Spinal cord (tissue), 10 donors: ENCODE measurements around the gene TAF5L. TPM values are rescaled to one million over a fixed set of nuclear protein-coding genes. Genes with fewer than 3 reads are reported as not detected.
A peak's percentile ranks its signal among the peaks of the same experiment; 100 is the strongest.
"Not testable (repeated sequence)": the region's sequence is repeated elsewhere in the genome, so short reads cannot be mapped to it uniquely, and the experiment has no call there.

ENCODE experiments used
- DNase-seq, 6 donors: peaks; one replicate each; pipeline versions ENCODE4 v3.0.0 to v3.0.0-alpha.2; 2013 to 2015; ENCODE audit warnings: low spot score in 6 of 6, low read depth in 4 of 6
- H3K27ac ChIP-seq: one replicate; pipeline ENCODE4 v1.5.1; 2013; ENCODE audit warnings: low read depth, low read length, control low read depth
- H3K27me3 ChIP-seq: one replicate; pipeline ENCODE4 v1.6.1; 2013; ENCODE audit warnings: low read length; ENCODE audit not compliant: control insufficient read depth, insufficient read depth
- H3K36me3 ChIP-seq: one replicate; pipeline ENCODE4 v1.6.1; 2013; ENCODE audit warnings: low read length; ENCODE audit not compliant: control insufficient read depth, insufficient read depth
- H3K4me1 ChIP-seq: one replicate; pipeline ENCODE4 v1.6.1; 2013; ENCODE audit warnings: low read length; ENCODE audit not compliant: control insufficient read depth, insufficient read depth
- H3K4me3 ChIP-seq: one replicate; pipeline ENCODE4 v1.5.1; 2013; ENCODE audit warnings: low read depth, low read length, control low read depth
- H3K9me3 ChIP-seq: one replicate; pipeline ENCODE4 v1.6.1; 2013; ENCODE audit warnings: low read length; ENCODE audit not compliant: control insufficient read depth, insufficient read depth
- WGBS: methylation state at CpG from one replicate; pipeline ENCODE4 v1.1.5; 2013; ENCODE audit warnings: missing lambda C conversion rate; ENCODE audit not compliant: insufficient coverage; 5-methylcytosine and 5-hydroxymethylcytosine counted together
- polyA plus RNA-seq, 2 donors: library from polyadenylated mRNA; unstranded; fragments of 120-200 nt; gene quantifications; one replicate each; pipeline ENCODE4 v1.2.1, GENCODE V29; 2013; ENCODE audit not compliant: insufficient read length in 2 of 2
- total RNA-seq, 2 donors: library from RNA; depleted of rRNA in 1 of 2; stranded (reverse); fragments of 120-200 nt in 1 of 2; fragments of >200 nt in 1 of 2; gene quantifications; one replicate each; pipeline versions ENCODE4 v1.2.3 to v1.2.4, GENCODE V29; 2013 to 2014
- donor health status: healthy.

The TAF5L gene
- total and polyA plus RNA-seq, 4 donors: 14.3 to 18.0 (median 16.9) TPM

GRCh38 chr1:229596925-229597699, 28.8 kb downstream of the TAF5L start:
- DNase-seq: no peak
- Histone ChIP-seq H3K4me3 (no peak overlapping the region), H3K27ac (no peak overlapping the region), H3K4me1 (no peaks in the 10 kb centered on the region), H3K36me3 (peaks cover 23% of the 10 kb centered on the region), H3K9me3 (no peaks in the 10 kb centered on the region), H3K27me3 (no peaks in the 10 kb centered on the region)
- 93% methylated on average over 4 of the region's 7 CpGs for WGBS

DNA sequence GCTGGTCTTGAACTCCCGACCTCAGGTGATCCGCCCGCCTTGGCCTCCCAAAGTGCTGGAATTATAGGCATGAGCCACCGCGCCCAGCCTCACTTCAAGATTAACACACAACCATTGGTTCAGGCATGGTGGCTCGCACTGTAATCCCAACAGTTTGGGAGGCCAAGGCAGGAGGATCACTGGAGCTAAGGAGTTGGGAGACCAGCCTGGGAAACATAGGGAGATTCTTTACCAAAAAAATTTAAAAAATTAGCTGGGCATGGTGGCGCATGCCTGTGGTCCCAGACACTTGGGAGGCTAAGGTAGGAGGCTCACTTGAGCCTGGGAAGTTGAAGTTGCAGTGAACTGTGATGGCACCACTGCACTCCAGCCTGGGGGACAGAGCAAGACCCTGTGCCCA, 30.0 kb downstream of the TAF5L start:
- H3K27ac ChIP-seq, DNase-seq, H3K4me1 ChIP-seq, H3K27me3 ChIP-seq, H3K4me3 ChIP-seq, H3K9me3 ChIP-seq: not testable (repeated sequence)
- 100% methylated on average over 2 of the region's 7 CpGs for WGBS
- peaks cover 18% of the 10 kb centered on the region for H3K36me3 ChIP-seq

- Histone ChIP-seq H3K27ac (no peak overlapping the region), H3K27me3 (no peaks in the 10 kb centered on the region), H3K4me1 (no peaks in the 10 kb centered on the region), H3K9me3 (no peaks in the 10 kb centered on the region), H3K4me3 (no peak overlapping the region), H3K36me3 (peaks cover 18% of the 10 kb centered on the region)
- no peak for DNase-seq
- 92% methylated on average over 34 of the region's 34 CpGs for WGBS
Measured at GRCh38 chr1:229594227-229595008, 31.5 kb downstream of the TAF5L start.

DNA sequence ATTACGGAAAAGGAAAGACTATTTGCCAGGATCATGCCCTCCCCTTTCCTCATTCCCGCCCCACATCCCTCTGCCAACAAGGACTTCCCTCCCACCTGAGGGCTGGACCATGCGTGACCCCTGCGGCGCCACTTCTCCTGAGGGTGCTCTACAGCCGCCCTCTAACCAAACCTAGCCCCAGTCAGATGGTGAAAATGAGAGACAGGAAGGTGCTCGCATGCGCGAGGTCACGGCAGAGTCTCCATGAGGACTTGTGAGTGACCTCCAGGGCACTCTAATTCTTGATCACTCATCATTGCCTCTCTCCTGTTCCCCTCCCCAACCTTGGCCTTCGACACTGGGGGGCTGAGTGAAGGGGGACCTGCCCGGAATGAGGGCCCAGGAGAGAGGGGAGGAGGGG, 32.1 kb downstream of the TAF5L start:
- 95% methylated on average over 3 of the region's 12 CpGs for WGBS
- Histone ChIP-seq H3K9me3 (no peaks in the 10 kb centered on the region), H3K27me3 (no peaks in the 10 kb centered on the region), H3K27ac (no peak overlapping the region), H3K4me3 (no peak overlapping the region), H3K4me1 (no peaks in the 10 kb centered on the region), H3K36me3 (peaks cover 18% of the 10 kb centered on the region)
- DNase-seq: no peak

DNA sequence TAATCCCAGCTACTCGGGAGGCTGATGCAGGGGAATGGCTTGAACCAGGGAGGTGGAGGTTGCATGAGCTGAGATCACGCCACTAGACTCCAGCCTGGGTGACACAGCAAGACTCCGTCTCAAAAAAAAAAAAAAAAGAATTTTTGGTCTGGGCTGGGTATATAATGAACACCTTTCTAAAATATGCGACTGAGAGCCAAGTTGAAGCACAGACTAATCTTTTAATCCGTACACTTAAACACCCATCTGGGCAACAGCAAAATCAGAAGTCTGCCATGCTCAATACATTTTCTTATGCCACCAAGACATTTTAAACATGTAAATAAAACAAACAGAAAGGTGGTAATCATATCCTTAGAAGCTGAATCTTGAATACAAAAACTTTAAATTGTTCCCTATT, 35.8 kb downstream of the TAF5L start:
- Histone ChIP-seq H3K27ac (no peak overlapping the region), H3K36me3 (peaks cover 18% of the 10 kb centered on the region), H3K4me1 (no peaks in the 10 kb centered on the region), H3K4me3 (no peak overlapping the region), H3K9me3 (no peaks in the 10 kb centered on the region), H3K27me3 (no peaks in the 10 kb centered on the region)
- DNase-seq: no peak
- WGBS: no CpG with 5 or more reads among the region's 5 CpGs

GRCh38 chr1:229585338-229585737, 40.6 kb downstream of the TAF5L start:
- no peaks in the 10 kb centered on the region for H3K9me3 ChIP-seq
- no CpG with 5 or more reads among the region's 2 CpGs for WGBS
- no peak for DNase-seq
- peaks cover 6% of the 10 kb centered on the region for H3K4me1 ChIP-seq
- H3K27me3 ChIP-seq: no peaks in the 10 kb centered on the region
- peaks cover 3% of the 10 kb centered on the region for H3K36me3 ChIP-seq
- no peak overlapping the region for H3K27ac ChIP-seq
- no peak overlapping the region for H3K4me3 ChIP-seq

- Histone ChIP-seq H3K36me3 (no peaks in the 10 kb centered on the region), H3K4me3 (no peak overlapping the region), H3K4me1 (peaks cover 21% of the 10 kb centered on the region), H3K27ac (no peak overlapping the region), H3K27me3 (no peaks in the 10 kb centered on the region), H3K9me3 (no peaks in the 10 kb centered on the region)
- DNase-seq: no peak
- WGBS: 85% methylated on average over 2 of the region's 4 CpGs
Measured at GRCh38 chr1:229582715-229583114, 43.2 kb downstream of the TAF5L start.

GRCh38 chr1:229582011-229582694, 43.8 kb downstream of the TAF5L start:
- Histone ChIP-seq H3K4me3 (no peak overlapping the region), H3K9me3 (no peaks in the 10 kb centered on the region), H3K4me1 (peaks cover 21% of the 10 kb centered on the region), H3K36me3 (no peaks in the 10 kb centered on the region), H3K27me3 (no peaks in the 10 kb centered on the region), H3K27ac (no peak overlapping the region)
- 43% methylated on average over 7 of the region's 11 CpGs for WGBS
- peak in 2 of 6 donors; percentile 53 to 68 for DNase-seq

DNA sequence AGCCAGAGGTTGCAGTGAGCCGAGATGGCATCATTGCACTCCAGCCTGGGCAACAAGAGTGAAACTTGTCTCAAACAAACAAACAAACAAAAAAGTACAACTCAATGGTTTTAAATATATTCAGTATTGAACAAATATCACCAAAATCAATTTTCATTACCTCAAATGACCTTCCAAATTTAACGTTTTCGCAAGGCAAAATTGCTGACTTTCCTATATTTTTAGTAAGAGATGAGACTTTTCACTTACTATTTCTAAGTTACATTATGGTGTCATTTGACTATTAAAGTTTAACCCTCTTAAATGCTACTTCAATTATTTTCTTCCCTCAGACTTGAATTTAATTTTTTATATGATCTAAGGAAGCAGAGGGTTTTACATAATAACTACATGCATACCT, 44.4 kb downstream of the TAF5L start:
- no peak overlapping the region for H3K27ac ChIP-seq
- no peaks in the 10 kb centered on the region for H3K9me3 ChIP-seq
- peaks cover 21% of the 10 kb centered on the region for H3K4me1 ChIP-seq
- no peak overlapping the region for H3K4me3 ChIP-seq
- no peak for DNase-seq
- no peaks in the 10 kb centered on the region for H3K36me3 ChIP-seq
- H3K27me3 ChIP-seq: no peaks in the 10 kb centered on the region
- no CpG with 5 or more reads among the region's 3 CpGs for WGBS
